ENCODE results near the gene ACTN4. TPM values are rescaled to one million over a fixed set of nuclear protein-coding genes. Genes with fewer than 3 reads are reported as not detected.

ACTN4 gene
- total and polyA plus RNA-seq, 3 donors from 2014 or later = 112 to 158 (median 135) TPM

- Histone ChIP-seq H3K9me3 (no peaks in the 10 kb centered on the region), H3K4me1 (peaks cover 58% of the 10 kb centered on the region)
- DNase-seq = no peak
Observed at GRCh38 chr19:38649305-38650171, 2.1 kb downstream of the ACTN4 start.

DNA sequence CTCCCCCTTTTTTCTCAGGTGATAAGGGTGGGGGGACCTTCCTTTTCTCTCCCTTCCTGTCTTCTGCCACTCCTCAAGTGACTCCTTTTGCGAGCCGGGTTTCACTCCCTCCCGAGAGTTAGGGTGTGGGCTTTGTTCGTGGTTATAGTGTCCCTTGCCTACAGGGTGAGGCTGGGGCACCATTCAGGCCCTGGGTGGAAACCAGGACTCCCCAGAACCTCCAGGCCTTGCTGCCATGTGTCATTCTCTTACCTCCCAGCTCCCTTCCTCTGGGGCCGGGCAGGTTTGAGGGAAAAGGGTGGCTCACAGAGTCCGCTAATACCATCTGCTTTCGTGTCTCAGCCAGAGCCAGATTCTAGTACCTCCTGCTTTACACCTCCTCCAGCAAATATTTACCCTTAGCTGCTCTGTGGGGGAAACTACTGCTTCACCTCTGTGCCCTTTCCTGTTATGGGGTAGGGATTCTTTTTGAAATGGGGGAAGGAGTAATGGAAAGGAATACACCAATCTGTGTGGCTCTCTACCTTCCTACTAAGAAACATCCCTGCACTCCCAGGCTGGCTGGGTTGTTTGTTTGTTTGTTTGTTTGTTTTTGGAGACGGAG lies 2.8 kb downstream of the ACTN4 start:
- WGBS, 2 donors = 55 to 78% methylated on average over 8 of the region's 8 CpGs
- H3K36me3 ChIP-seq (ENCODE audit: low read depth, missing control alignments) = no peaks in the 10 kb centered on the region
- DNase-seq = no peak
- no peaks in the 10 kb centered on the region for H3K27me3 ChIP-seq
- H3K9me3 ChIP-seq = no peaks in the 10 kb centered on the region
- peak overlapping the region in 1 of 2 donors; percentile 65 for H3K27ac ChIP-seq
- H3K4me3 ChIP-seq = no peak overlapping the region
- H3K4me1 ChIP-seq = peaks cover 66% of the 10 kb centered on the region
- TF ChIP-seq POLR2A (IDR thresholded peaks at IDR 0.05) (no peak), CTCF (IDR thresholded peaks at IDR 0.05) (no peak)
- intact Hi-C loops (cut with DNase I; ENCODE audit: low total_unique reads) = loop anchor here (10.0 kb wide), 1 partner anchor 75 kb away; no protein-coding TSS in a partner anchor

More at GRCh38 chr19:38649305-38650171, 2.1 kb downstream of the ACTN4 start:
- no peak for TF ChIP-seq CTCF (IDR thresholded peaks at IDR 0.05)
- TF ChIP-seq POLR2A (IDR thresholded peaks at IDR 0.05) = no peak
- Histone ChIP-seq H3K27me3 (no peaks in the 10 kb centered on the region), H3K36me3 (ENCODE audit: low read depth, missing control alignments) (no peaks in the 10 kb centered on the region), H3K4me3 (peak overlapping the region; percentile 94 to 97), H3K27ac (peak overlapping the region; percentile 65 to 90)
- intact Hi-C loops (cut with DNase I; ENCODE audit: low total_unique reads) = loop anchor here (10.0 kb wide), 1 partner anchor 75 kb away; no protein-coding TSS in a partner anchor
- 21 to 22% methylated on average over 15 of the region's 15 CpGs for WGBS, 2 donors

- peaks cover 67% of the 10 kb centered on the region for H3K4me1 ChIP-seq
- intact Hi-C loops (cut with DNase I; ENCODE audit: low total_unique reads) = loop anchor here (10.0 kb wide), 1 partner anchor 74 kb away; no protein-coding TSS in a partner anchor
- H3K27ac ChIP-seq = peak overlapping the region in 1 of 2 donors; percentile 77
- no peak overlapping the region for H3K4me3 ChIP-seq
- H3K36me3 ChIP-seq (ENCODE audit: low read depth, missing control alignments) = no peaks in the 10 kb centered on the region
- no peak for DNase-seq
- TF ChIP-seq POLR2A (IDR thresholded peaks at IDR 0.05) (no peak), CTCF (IDR thresholded peaks at IDR 0.05) (peak in 1 of 3 experiments; percentile 1)
- H3K27me3 ChIP-seq = no peaks in the 10 kb centered on the region
- no peaks in the 10 kb centered on the region for H3K9me3 ChIP-seq
- 67 to 82% methylated on average over 12 of the region's 12 CpGs for WGBS, 2 donors
Observed at GRCh38 chr19:38650911-38651584, 3.6 kb downstream of the ACTN4 start.

GRCh38 chr19:38653028-38653571 lies 5.7 kb downstream of the ACTN4 start:
- H3K4me3 ChIP-seq = no peak overlapping the region
- H3K9me3 ChIP-seq = no peaks in the 10 kb centered on the region
- no peaks in the 10 kb centered on the region for H3K27me3 ChIP-seq
- no peaks in the 10 kb centered on the region for H3K36me3 ChIP-seq (ENCODE audit: low read depth, missing control alignments)
- H3K27ac ChIP-seq = peak overlapping the region; percentile 16 to 77
- no peak for TF ChIP-seq CTCF (IDR thresholded peaks at IDR 0.05)
- no peak for TF ChIP-seq POLR2A (IDR thresholded peaks at IDR 0.05)
- H3K4me1 ChIP-seq = peaks cover 82% of the 10 kb centered on the region
- 49 to 59% methylated on average over 7 of the region's 7 CpGs for WGBS, 2 donors
- peak; percentile 59 for DNase-seq
- intact Hi-C loops (cut with DNase I; ENCODE audit: low total_unique reads) = loop anchor here (10.0 kb wide), 1 partner anchor 72 kb away; no protein-coding TSS in a partner anchor
